ENCODE measurements around the gene YBEY. TPM values are rescaled to one million over a fixed set of nuclear protein-coding genes. Genes with fewer than 3 reads are reported as not detected.
A peak's percentile ranks its signal among the peaks of the same experiment; 100 is the strongest.

The YBEY gene
- total RNA-seq, 2 experiments from 2014 or later, result 9.9 to 11.0 TPM

DNA sequence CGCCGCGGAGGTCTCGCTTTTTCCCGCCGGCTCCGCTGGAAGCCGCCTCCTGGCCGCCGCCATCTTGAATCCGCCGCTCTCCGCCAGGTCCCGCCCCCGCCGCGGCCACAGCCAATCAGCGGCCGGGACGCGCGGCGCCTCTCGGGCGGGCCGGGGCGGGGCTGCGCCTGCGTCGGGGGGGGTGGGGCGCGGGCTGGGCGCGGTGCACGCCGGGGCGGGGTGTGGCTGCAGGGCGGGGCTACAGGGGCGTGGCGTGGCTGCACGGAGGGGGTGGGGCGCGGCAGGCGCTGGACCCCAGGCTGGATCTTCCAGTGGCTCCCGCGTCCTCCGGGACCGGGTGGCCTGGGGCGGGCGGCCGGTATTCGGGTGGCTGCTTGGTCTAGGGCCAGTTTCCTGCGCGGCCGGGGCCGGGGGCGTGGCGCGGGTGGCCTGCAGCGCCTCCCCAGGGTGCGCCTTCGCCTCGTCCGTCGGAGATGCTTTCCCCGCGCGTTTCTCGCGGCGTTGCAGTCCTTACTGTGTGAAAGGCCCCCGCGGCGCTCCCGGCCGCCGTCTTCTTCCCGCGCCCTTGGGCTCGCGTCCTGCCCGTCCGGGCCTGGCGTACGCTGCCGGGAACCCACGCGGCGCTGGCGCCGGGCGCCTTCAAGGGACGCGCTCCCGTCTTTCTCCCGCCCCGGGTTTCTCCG lies 38.4 kb downstream of the YBEY start:
- peak; percentile 84 for DNase-seq
- Mint-ChIP-seq H3K27me3 (ENCODE audit: low read depth) (no peaks in the 10 kb centered on the region), H3K36me3 (ENCODE audit: low read depth) (peaks cover 44% of the 10 kb centered on the region), H3K4me1 (ENCODE audit: low read depth) (peaks cover 28% of the 10 kb centered on the region), H3K4me3 (peak overlapping the region; percentile 96), H3K27ac (peak overlapping the region; percentile 97), H3K9me3 (no peaks in the 10 kb centered on the region)
- CTCF ChIA-PET, result interaction anchor here (2.2 kb wide), 1 partner anchor 181 kb away, joined by 10 read pairs; no protein-coding TSS in a partner anchor
- intact Hi-C loops (cut with micrococcal nuclease), result loop anchor here (1.0 to 5.0 kb wide), 7 partner anchors 38 to 1507 kb away; partner anchors contain the start of genes DIP2A, PRMT2, SUMO3 and YBEY

DNA sequence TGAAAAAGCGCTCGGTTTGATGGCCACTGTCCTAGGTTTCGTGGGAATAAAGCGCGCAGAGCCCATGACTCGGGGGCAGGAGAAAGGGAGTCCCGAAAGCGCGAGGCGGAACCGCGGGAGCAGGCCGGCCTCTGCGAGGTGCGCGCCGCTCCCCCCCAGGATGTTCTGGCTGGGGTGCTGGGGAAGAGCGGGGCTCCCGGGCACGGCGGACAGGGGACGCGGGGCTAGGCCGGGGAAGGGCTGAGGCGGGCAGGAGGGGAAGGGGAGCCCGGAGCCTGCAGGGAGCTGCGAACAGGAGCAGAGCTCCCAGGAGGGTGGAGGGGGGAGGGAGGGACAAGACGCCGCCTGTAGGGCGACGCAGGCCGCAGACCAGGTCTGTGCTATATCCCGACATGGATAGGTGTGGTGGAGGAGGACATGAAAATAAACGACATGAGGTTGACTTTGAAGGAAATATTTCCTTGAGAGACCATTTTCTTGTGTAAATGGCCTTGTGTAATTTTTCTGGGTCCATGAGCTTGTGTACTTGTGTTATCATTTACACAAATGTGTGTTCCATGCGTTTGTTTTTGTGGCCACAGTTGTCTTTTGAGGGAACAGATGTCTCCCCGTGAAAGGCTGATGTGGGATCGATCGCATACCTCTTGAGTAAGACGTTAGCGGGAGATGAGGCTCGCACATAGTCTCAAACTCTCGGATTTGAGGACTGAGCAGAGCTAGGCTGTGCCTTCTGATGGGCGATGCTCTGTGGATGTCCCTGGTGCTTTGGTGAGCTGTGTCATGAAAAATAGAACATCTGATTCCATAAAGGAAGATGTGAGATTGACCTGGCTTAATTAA lies 39.2 kb downstream of the YBEY start:
- Mint-ChIP-seq H3K27ac (peak overlapping the region; percentile 16), H3K4me3 (peak overlapping the region; percentile 86), H3K9me3 (no peaks in the 10 kb centered on the region), H3K4me1 (ENCODE audit: low read depth) (peaks cover 27% of the 10 kb centered on the region), H3K36me3 (ENCODE audit: low read depth) (peaks cover 44% of the 10 kb centered on the region), H3K27me3 (ENCODE audit: low read depth) (no peaks in the 10 kb centered on the region)
- CTCF ChIA-PET, result interaction anchor here (0.6 to 2.2 kb wide), 9 partner anchors 9 to 352 kb away, joined by 3 to 10 read pairs (median 3); no protein-coding TSS in a partner anchor
- peak; percentile 49 for DNase-seq
- intact Hi-C loops (cut with micrococcal nuclease), result loop anchor here (2.0 kb wide), 2 partner anchors 72 to 352 kb away; no protein-coding TSS in a partner anchor

DNA sequence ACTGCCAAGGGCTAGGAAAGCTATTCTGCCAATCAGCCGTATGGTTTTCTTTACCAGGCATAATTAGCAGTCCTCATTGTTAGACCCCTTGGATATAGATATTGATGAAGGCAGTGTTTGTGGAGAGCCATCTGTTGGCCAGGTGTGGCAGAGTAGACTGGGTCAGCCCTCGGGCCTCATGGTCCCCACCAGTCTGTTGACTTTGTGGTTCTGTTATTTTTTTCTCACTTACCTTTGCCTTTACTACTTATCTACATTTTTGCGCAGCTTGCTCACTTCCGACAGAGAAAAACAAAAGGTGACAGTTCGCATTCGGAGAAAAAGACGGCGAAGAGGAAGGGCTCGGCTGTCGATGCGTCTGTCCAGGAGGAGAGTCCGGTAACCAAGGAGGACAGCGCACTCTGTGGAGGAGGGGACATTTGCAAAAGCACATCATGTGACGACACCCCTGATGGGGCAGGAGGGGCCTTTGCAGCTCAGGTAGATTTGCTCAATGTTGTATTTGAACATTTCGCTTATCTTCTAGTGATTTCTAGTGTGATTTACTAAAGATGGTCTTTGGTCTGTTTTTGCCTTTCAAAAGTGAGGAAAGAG lies 40.1 kb downstream of the YBEY start:
- intact Hi-C loops (cut with micrococcal nuclease), result no loop called here
- no peak for DNase-seq
- H3K4me1 Mint-ChIP-seq (ENCODE audit: low read depth), result peaks cover 20% of the 10 kb centered on the region
- no peaks in the 10 kb centered on the region for H3K9me3 Mint-ChIP-seq
- H3K27ac Mint-ChIP-seq, result no peak overlapping the region
- CTCF ChIA-PET, result interaction anchor here (0.8 to 2.2 kb wide), 7 partner anchors 9 to 353 kb away, joined by 3 to 10 read pairs (median 3); no protein-coding TSS in a partner anchor
- H3K36me3 Mint-ChIP-seq (ENCODE audit: low read depth), result peaks cover 42% of the 10 kb centered on the region
- no peak overlapping the region for H3K4me3 Mint-ChIP-seq
- no peaks in the 10 kb centered on the region for H3K27me3 Mint-ChIP-seq (ENCODE audit: low read depth)

DNA sequence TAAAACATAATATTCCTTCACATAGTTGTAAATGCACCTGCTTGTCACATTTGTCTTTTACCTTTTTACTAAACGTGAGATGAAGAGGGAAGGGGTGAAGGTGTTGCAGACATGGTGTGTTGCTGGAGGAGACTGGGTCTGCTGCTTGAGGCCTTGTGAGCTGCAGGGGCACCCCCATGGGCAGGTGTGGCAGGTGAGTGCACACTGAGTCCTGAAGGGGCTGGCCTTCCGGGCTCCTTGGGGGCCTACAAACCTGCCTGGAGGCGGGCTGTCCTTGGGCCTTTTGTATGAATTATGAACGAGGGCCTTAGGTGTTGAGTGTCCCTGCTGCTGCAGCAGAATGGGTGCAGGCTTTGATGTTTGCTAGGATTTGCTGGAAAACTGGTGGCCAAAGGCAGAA lies 41.6 kb downstream of the YBEY start:
- CTCF ChIA-PET, result no interaction called here
- Mint-ChIP-seq H3K9me3 (no peaks in the 10 kb centered on the region), H3K27ac (no peak overlapping the region), H3K27me3 (ENCODE audit: low read depth) (no peaks in the 10 kb centered on the region), H3K4me1 (ENCODE audit: low read depth) (peaks cover 10% of the 10 kb centered on the region), H3K36me3 (ENCODE audit: low read depth) (peaks cover 38% of the 10 kb centered on the region), H3K4me3 (no peak overlapping the region)
- DNase-seq, result no peak
- intact Hi-C loops (cut with micrococcal nuclease), result no loop called here

DNA sequence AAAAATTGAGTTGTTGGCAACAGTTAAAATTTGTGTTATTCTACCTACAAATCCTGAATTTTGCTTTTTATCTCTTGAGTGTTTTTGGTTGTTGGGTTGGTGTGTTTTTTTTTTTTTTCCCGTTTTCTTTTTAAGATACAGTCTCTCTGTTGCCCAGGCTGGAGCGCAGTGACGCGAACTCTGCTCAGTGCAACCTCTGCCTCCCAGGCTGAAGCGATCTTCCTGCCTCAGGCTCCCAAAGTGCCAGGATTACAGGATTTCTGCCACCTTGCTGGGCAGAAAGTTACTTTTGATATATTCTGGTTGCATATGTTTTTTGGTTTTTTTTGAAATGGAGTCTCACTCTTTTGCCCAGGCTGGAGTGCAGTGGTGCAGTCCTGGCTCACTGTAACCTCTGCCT lies 42.0 kb downstream of the YBEY start:
- H3K27me3 Mint-ChIP-seq (ENCODE audit: low read depth), result no peaks in the 10 kb centered on the region
- CTCF ChIA-PET, result no interaction called here
- no peaks in the 10 kb centered on the region for H3K9me3 Mint-ChIP-seq
- intact Hi-C loops (cut with micrococcal nuclease), result no loop called here
- DNase-seq, result no peak
- no peak overlapping the region for H3K4me3 Mint-ChIP-seq
- peak overlapping the region; percentile 36 for H3K27ac Mint-ChIP-seq
- peaks cover 10% of the 10 kb centered on the region for H3K4me1 Mint-ChIP-seq (ENCODE audit: low read depth)
- peaks cover 34% of the 10 kb centered on the region for H3K36me3 Mint-ChIP-seq (ENCODE audit: low read depth)

DNA sequence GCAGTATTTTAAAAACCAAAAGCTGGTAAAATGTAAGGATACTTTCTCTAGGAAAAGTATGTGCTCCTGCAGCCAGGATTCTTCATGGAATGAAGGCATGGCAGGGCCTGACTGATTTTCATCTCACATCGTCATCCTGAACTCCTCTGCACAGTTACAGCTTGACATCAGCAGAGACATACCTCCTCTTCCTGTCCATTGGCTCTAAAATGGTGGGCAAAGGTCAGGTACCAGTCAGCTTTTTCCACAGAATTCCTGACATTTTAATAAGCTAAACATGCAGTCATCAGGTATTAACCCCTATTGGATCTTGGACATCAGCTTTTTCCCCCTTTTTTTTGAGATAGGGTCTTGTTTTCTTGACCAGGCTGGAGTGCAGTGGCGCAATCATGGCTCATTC lies 43.7 kb downstream of the YBEY start:
- Mint-ChIP-seq H3K4me1 (ENCODE audit: low read depth) (peaks cover 10% of the 10 kb centered on the region), H3K9me3 (no peaks in the 10 kb centered on the region), H3K27me3 (ENCODE audit: low read depth) (no peaks in the 10 kb centered on the region), H3K4me3 (no peak overlapping the region), H3K36me3 (ENCODE audit: low read depth) (peaks cover 32% of the 10 kb centered on the region), H3K27ac (no peak overlapping the region)
- DNase-seq, result no peak
- intact Hi-C loops (cut with micrococcal nuclease), result no loop called here
- CTCF ChIA-PET, result interaction anchor here (0.6 kb wide), 1 partner anchor 348 kb away, joined by 3 read pairs; no protein-coding TSS in a partner anchor

DNA sequence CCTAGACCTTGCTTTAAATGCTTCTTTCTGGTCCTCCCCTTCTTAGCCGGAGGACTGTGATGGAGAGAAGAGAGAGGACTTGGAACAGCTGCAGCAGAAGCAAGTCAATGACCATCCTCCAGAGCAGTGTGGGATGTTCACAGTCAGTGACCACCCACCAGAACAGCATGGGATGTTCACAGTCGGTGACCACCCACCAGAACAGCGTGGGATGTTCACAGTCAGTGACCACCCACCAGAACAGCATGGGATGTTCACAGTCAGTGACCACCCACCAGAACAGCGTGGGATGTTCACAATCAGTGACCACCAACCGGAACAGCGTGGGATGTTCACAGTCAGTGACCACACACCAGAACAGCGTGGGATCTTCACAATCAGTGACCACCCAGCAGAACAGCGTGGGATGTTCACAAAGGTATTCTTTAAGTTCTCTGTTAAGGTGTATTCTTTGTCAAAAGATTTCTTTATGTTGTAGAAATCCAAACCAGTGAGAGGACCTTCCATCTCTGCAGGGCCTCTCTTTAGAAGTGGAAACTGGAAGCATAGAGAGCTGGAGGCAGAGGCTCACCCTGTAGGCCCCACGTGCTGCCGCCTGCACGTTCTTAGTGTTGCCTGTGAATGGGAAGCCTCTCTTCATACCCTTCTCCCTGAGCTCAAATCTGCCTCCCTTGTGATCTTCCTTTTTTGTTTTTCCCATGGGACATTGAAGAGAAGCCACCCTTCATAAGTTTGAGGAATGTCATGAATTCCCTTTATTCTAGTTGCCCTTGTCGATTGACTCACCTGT lies 48.4 kb downstream of the YBEY start:
- CTCF ChIA-PET, result interaction anchor here (0.6 to 1.6 kb wide), 2 partner anchors 9 to 94 kb away, joined by 7 to 9 read pairs; a partner anchor contains a TSS

DNA sequence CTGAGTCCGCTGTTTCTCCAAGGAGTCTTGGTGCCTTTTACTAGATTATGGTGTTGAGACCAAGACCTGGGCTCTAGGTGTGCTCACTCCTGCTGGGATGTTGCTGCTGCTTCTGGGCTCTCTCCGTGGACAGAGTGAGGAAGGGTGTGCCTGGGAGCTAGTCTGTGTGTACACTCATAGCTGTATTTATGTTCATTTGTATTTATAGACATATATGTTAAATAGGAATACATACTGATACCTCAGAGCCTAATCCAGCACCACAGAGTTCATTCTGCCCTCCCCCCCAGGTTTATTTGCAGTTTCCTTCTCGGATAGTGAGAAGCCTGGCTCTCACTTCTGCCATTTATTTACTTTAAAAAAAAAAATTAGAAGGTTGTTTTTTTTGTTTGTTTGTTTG lies 50.5 kb downstream of the YBEY start:
- no peak overlapping the region for H3K27ac Mint-ChIP-seq
- H3K9me3 Mint-ChIP-seq, result no peaks in the 10 kb centered on the region
- CTCF ChIA-PET, result no interaction called here
- H3K4me1 Mint-ChIP-seq (ENCODE audit: low read depth), result peaks cover 3% of the 10 kb centered on the region
- intact Hi-C loops (cut with micrococcal nuclease), result no loop called here
- no peaks in the 10 kb centered on the region for H3K27me3 Mint-ChIP-seq (ENCODE audit: low read depth)
- peaks cover 37% of the 10 kb centered on the region for H3K36me3 Mint-ChIP-seq (ENCODE audit: low read depth)
- DNase-seq, result no peak
- H3K4me3 Mint-ChIP-seq, result no peak overlapping the region

More for the DNA sequence above, 48.4 kb downstream of the YBEY start:
- intact Hi-C loops (cut with micrococcal nuclease), result no loop called here
- no peaks in the 10 kb centered on the region for H3K27me3 Mint-ChIP-seq (ENCODE audit: low read depth)
- no peak for DNase-seq
- H3K9me3 Mint-ChIP-seq, result no peaks in the 10 kb centered on the region
- peaks cover 36% of the 10 kb centered on the region for H3K36me3 Mint-ChIP-seq (ENCODE audit: low read depth)
- H3K4me1 Mint-ChIP-seq (ENCODE audit: low read depth), result no peaks in the 10 kb centered on the region
- H3K4me3 Mint-ChIP-seq, result no peak overlapping the region
- no peak overlapping the region for H3K27ac Mint-ChIP-seq

DNA sequence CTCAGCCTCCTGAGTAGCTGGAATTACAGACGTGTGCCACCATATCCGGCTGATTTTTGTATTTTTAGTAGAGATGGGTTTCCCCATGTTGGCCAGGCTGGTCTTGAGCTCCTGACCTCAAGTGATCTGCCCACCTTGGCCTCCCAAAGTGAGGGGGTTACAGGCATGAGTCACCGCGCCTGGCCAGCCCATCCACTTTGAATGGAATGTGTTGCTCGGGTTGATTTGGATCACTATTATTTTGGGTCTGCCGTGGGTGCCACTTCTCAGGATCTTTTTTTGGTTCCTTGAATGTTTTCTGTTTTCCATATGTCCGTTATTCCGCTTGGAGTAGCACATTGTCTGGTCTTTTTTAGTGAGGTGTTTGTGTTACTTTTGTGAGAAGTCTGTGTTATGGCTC lies 54.9 kb downstream of the YBEY start:
- peaks cover 32% of the 10 kb centered on the region for H3K36me3 Mint-ChIP-seq (ENCODE audit: low read depth)
- H3K27me3 Mint-ChIP-seq (ENCODE audit: low read depth), result no peaks in the 10 kb centered on the region
- H3K4me3 Mint-ChIP-seq, result no peak overlapping the region
- no peak for DNase-seq
- H3K9me3 Mint-ChIP-seq, result no peaks in the 10 kb centered on the region
- CTCF ChIA-PET, result no interaction called here
- H3K27ac Mint-ChIP-seq, result no peak overlapping the region
- intact Hi-C loops (cut with micrococcal nuclease), result no loop called here
- H3K4me1 Mint-ChIP-seq (ENCODE audit: low read depth), result peaks cover 3% of the 10 kb centered on the region

DNA sequence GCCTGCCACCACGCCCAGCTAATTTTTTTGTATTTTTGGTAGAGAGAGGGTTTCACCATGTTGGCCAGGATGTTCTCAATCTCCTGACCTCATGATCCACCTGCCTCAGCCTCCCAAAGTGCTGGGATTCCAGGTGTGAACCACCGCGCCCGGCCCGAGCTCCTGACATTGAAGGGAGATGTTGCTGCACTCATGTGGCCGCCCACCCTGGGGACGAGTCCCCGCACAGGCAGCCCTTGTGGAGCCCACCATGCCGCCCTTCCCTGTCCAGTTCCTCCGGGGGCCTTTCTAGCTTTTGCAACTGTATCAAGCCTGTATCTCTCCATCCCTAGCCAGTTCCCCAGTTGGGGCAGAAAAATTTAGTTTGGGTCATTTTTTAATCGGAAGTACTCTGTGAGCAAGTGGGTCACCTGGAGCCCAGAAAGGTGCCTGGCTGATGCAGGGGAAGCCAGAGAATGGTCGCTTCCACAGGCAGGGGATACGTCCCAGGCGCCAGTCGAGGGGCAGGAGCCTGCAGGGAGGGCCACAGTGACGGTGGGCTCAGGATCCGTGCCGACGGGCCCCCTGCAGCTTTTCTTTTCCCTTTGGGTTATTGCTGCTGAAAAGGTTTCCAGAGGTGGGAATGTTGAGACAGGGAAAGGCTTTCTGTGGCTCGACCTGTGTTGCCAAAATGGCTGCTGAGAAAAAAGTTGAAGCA lies 58.2 kb downstream of the YBEY start:
- CTCF ChIA-PET, result interaction anchor here (0.9 kb wide), 1 partner anchor 201 kb away, joined by 4 read pairs; no protein-coding TSS in a partner anchor
- Mint-ChIP-seq H3K36me3 (ENCODE audit: low read depth) (peaks cover 27% of the 10 kb centered on the region), H3K4me3 (no peak overlapping the region), H3K27me3 (ENCODE audit: low read depth) (no peaks in the 10 kb centered on the region), H3K27ac (no peak overlapping the region), H3K9me3 (no peaks in the 10 kb centered on the region), H3K4me1 (ENCODE audit: low read depth) (peaks cover 3% of the 10 kb centered on the region)
- DNase-seq, result no peak
- intact Hi-C loops (cut with micrococcal nuclease), result no loop called here

DNA sequence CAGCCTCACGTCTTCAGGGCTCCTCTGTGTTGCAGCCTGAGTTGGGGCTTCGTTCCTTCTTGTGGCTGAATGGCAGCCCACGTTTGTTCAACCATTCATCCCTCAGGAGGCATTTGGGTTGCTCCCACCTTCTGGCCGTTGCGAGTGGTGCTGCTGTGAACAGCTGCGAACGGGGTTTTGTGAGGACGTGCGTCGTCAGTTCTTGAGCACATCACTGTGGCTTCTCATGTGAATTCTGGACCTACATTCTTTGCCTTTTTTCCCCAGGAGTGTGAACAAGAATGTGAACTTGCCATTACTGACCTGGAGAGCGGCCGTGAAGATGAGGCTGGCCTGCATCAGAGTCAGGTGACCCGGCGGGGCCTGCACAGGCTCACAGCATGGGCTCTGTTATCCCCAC lies 59.7 kb downstream of the YBEY start:
- Mint-ChIP-seq H3K27me3 (ENCODE audit: low read depth) (no peaks in the 10 kb centered on the region), H3K27ac (no peak overlapping the region), H3K4me3 (no peak overlapping the region), H3K36me3 (ENCODE audit: low read depth) (peaks cover 29% of the 10 kb centered on the region), H3K4me1 (ENCODE audit: low read depth) (peaks cover 3% of the 10 kb centered on the region), H3K9me3 (no peaks in the 10 kb centered on the region)
- DNase-seq, result no peak
- CTCF ChIA-PET, result no interaction called here
- intact Hi-C loops (cut with micrococcal nuclease), result no loop called here

Data from activated naive CD4-positive, alpha-beta T cell treated with anti-CD3 and anti-CD28 coated beads for 36 hours (primary cell).